Endothelial cell of umbilical vein (primary cell): ENCODE data around the gene EPHB6. TPM values are rescaled to one million over a fixed set of nuclear protein-coding genes. Genes with fewer than 3 reads are reported as not detected.

Source experiments
- BruUV-seq: library from RNA; stranded (reverse); fragments of 400-500 nt; replicated peaks from 2 replicates; lab custom pipeline; 2021; lab: Mats Ljungman, UMichigan
- CTCF ChIA-PET: fragments of 300-600, 350-600 bp; sonication (Branson Sonifier 250); formaldehyde crosslinking; loops from one replicate; lab custom pipeline; 2021; ENCODE audit warnings: antibody characterized with exemption, inconsistent platforms; lab: Charles Lee
- POLR2A ChIA-PET: fragments of 300-600, 350-600 bp; sonication (Branson Sonifier 250); formaldehyde crosslinking; loops from one replicate; lab custom pipeline; 2021; ENCODE audit warnings: antibody characterized with exemption, inconsistent platforms; lab: Charles Lee
- DNase-seq: peaks from one replicate; pipeline ENCODE4 v3.0.0-alpha.2; 2011; ENCODE audit warnings: low read depth, low spot score
- FAIRE-seq: peaks from 2 replicates; lab custom pipeline; 2011; peaks lifted over from hg19 to GRCh38; lab: Jason Lieb, UNC
- H2AFZ ChIP-seq: 2 replicates; pipeline ENCODE4 v1.6.0; 2012; ENCODE audit warnings: low read depth, low read length, control low read depth, inconsistent platforms
- H3K27ac ChIP-seq: 2 replicates; pipeline ENCODE4 v1.5.1; 2011; ENCODE audit warnings: low read depth, mild to moderate bottlenecking, control low read depth, low read length, moderate library complexity; ENCODE audit not compliant: insufficient read depth
- H3K27me3 ChIP-seq, 2 experiments: 2 replicates each; pipeline versions ENCODE4 v1.6.0 to v1.6.1; 2011; ENCODE audit warnings: low read length in 2 of 2, mixed read lengths in 1 of 2; ENCODE audit not compliant: control insufficient read depth in 2 of 2, insufficient read depth in 2 of 2
- H3K36me3 ChIP-seq, 2 experiments: 2 replicates in 1 of 2; 3 replicates in 1 of 2; pipeline ENCODE4 v1.5.1; 2011; ENCODE audit warnings: low read length in 2 of 2, mild to moderate bottlenecking in 1 of 2, moderate library complexity in 1 of 2; ENCODE audit not compliant: control insufficient read depth in 2 of 2, insufficient read depth in 2 of 2; ENCODE audit errors: extremely low read depth in 1 of 2
- H3K4me1 ChIP-seq: 3 replicates; pipeline ENCODE4 v1.5.1; 2011; ENCODE audit warnings: mild to moderate bottlenecking, low read length; ENCODE audit not compliant: control insufficient read depth, insufficient read depth; ENCODE audit errors: extremely low read depth
- H3K4me2 ChIP-seq: 2 replicates; pipeline ENCODE4 v1.6.1; 2011; ENCODE audit warnings: low read length, control low read depth, mixed read lengths; ENCODE audit not compliant: insufficient read depth
- H3K4me3 ChIP-seq, 3 experiments: fragments of 200-600 bp in 1 of 3; sonication (generic), shearing (Covaris generic) in 1 of 3; replicated peaks in 1 of 3; 2 replicates each; pipeline ENCODE4 v1.5.1; 2011 to 2016; ENCODE audit warnings: control low read depth in 3 of 3, low read length in 3 of 3, mild to moderate bottlenecking in 2 of 3, inconsistent platforms in 1 of 3, low read depth in 1 of 3, moderate library complexity in 1 of 3; ENCODE audit not compliant: insufficient read depth in 1 of 3
- H3K79me2 ChIP-seq: 2 replicates; pipeline ENCODE4 v1.6.0; 2012; ENCODE audit warnings: low read length, inconsistent platforms; ENCODE audit not compliant: control insufficient read depth, insufficient read depth
- H3K9ac ChIP-seq: replicated peaks from 2 replicates; pipeline ENCODE3; 2011; ENCODE audit warnings: low read length, control low read depth; ENCODE audit not compliant: insufficient read depth; ENCODE audit errors: extremely low read depth
- H3K9me1 ChIP-seq: replicated peaks from 3 replicates; pipeline ENCODE4 v1.6.0; 2011; ENCODE audit warnings: mild to moderate bottlenecking, low read length; ENCODE audit not compliant: control insufficient read depth, insufficient read depth; ENCODE audit errors: extremely low read depth
- H3K9me3 ChIP-seq: replicated peaks from 2 replicates; pipeline ENCODE4 v1.5.1; 2012; ENCODE audit warnings: low read length, inconsistent platforms; ENCODE audit not compliant: control insufficient read depth, insufficient read depth
- H4K20me1 ChIP-seq: replicated peaks from 2 replicates; pipeline ENCODE3; 2011; ENCODE audit warnings: mild to moderate bottlenecking, low read length; ENCODE audit not compliant: control insufficient read depth, insufficient read depth; ENCODE audit errors: extremely low read depth
- CTCF ChIP-seq, 2 donors: IDR thresholded peaks; 1 replicate in 1 of 2; 2 replicates in 1 of 2; pipeline ENCODE4 v1.5.1; 2011; ENCODE audit warnings: low read length in 2 of 2, mild to moderate bottlenecking in 2 of 2, moderate library complexity in 2 of 2, control low read depth in 1 of 2, inconsistent platforms in 1 of 2, low read depth in 1 of 2; ENCODE audit not compliant: insufficient read depth in 1 of 2; ENCODE audit errors: extremely low read depth in 1 of 2
- EZH2 ChIP-seq: IDR thresholded peaks from 2 replicates; pipeline ENCODE4 v1.6.1; 2012; ENCODE audit warnings: borderline replicate concordance, low read depth, mild to moderate bottlenecking, moderate library complexity, low read length, inconsistent platforms; ENCODE audit not compliant: severe bottlenecking
- FOS ChIP-seq: IDR thresholded peaks from 2 replicates; pipeline ENCODE4 v1.6.1; 2011; ENCODE audit warnings: mild to moderate bottlenecking, low read length, moderate library complexity, borderline replicate concordance; ENCODE audit not compliant: insufficient read depth
- GATA2 ChIP-seq: IDR thresholded peaks from 2 replicates; pipeline ENCODE4 v1.7.0; 2011; ENCODE audit warnings: low read depth, mild to moderate bottlenecking, moderate library complexity, mixed read lengths, low read length; ENCODE audit not compliant: insufficient read length, insufficient read depth
- JUN ChIP-seq: IDR thresholded peaks from 2 replicates; pipeline ENCODE4 v1.6.1; 2011; ENCODE audit warnings: borderline replicate concordance, low read depth; ENCODE audit not compliant: insufficient read length, insufficient read depth
- MAX ChIP-seq: IDR thresholded peaks from 2 replicates; pipeline ENCODE4 v1.6.1; 2011; ENCODE audit not compliant: insufficient read depth, insufficient read length
- MYC ChIP-seq: IDR thresholded peaks from one replicate; pipeline ENCODE4 v1.6.1; 2011; ENCODE audit warnings: mild to moderate bottlenecking, low read depth, low read length
- POLR2A ChIP-seq: IDR thresholded peaks from 2 replicates; pipeline ENCODE4 v1.6.1; 2012; ENCODE audit warnings: low read depth, mild to moderate bottlenecking, control low read depth, low read length
- POLR2AphosphoS5 ChIP-seq: IDR thresholded peaks from 2 replicates; pipeline ENCODE4 v1.6.1; 2012; ENCODE audit warnings: low read depth, mild to moderate bottlenecking, control low read depth, low read length, moderate library complexity; ENCODE audit not compliant: insufficient read depth
- dilution Hi-C: fragments of 300-500 bp; cut with MboI; formaldehyde crosslinking; loops from one replicate; pipeline ENCODE4 v1.15.0; 2019; ENCODE audit warnings: low sequenced_read_pairs; ENCODE audit not compliant: extremely low pct_ligation_motif_present
- intact Hi-C: fragments of 100-400 bp; cut with micrococcal nuclease; formaldehyde crosslinking; loops from one replicate; pipeline ENCODE4 v1.10.0; 2022
- polyA plus RNA-seq, 4 experiments: library from polyadenylated mRNA; depleted of rRNA in 3 of 4; stranded (reverse) in 3 of 4; unstranded in 1 of 4; fragments of >200 nt; gene quantifications; 2 replicates each; pipeline versions ENCODE4 v1.2.1 to v1.2.3, GENCODE V29; 2011 to 2012; ENCODE audit warnings: missing spikeins in 1 of 4
- total RNA-seq: library from RNA; stranded (reverse); gene quantifications from 2 replicates; pipeline ENCODE4 v1.2.3, GENCODE V29; 2021

EPHB6 gene
- total and polyA plus RNA-seq, 2 donors (not counting 3 experiments of a cell fraction or from before 2014, with no cell fraction given) = 0.86 to 2.9 TPM

- TF ChIP-seq JUN = no peak
- no peaks in the 10 kb centered on the region for H3K9me3 ChIP-seq
These were observed 38.1 kb downstream of the EPHB6 start for GRCh38 chr7:142892951-142893350.

GRCh38 chr7:142894112-142894984 is 39.5 kb downstream of the EPHB6 start:
- Histone ChIP-seq H2AFZ (no peak overlapping the region), H3K27ac (no peak overlapping the region), H3K79me2 (no peaks in the 10 kb centered on the region), H3K4me2 (no peak overlapping the region), H3K27me3 (peaks cover 0 to 2% of the 10 kb centered on the region in 2 experiments), H3K9me1 (no peaks in the 10 kb centered on the region), H4K20me1 (no peaks in the 10 kb centered on the region), H3K9ac (no peak overlapping the region), H3K36me3 (no peaks in the 10 kb centered on the region), H3K4me1 (no peaks in the 10 kb centered on the region), H3K4me3 (no peak overlapping the region), H3K9me3 (no peaks in the 10 kb centered on the region)
- DNase-seq (no peak), FAIRE-seq (no peak)
- CTCF ChIA-PET = interaction anchor here (1.0 to 1.4 kb wide), 4 partner anchors 9 to 321 kb away, joined by 3 to 10 read pairs (median 4); no protein-coding TSS in a partner anchor
- no TSS peak for BruUV-seq
- POLR2A ChIA-PET = no interaction called here
- intact Hi-C loops (no loop called here), dilution Hi-C loops (no loop called here)
- no peak for TF ChIP-seq POLR2A
- no peak for TF ChIP-seq MAX
- no peak for TF ChIP-seq JUN
- TF ChIP-seq CTCF (IDR thresholded peaks at IDR 0.05; ENCODE audit: extremely low read depth in 1 of 2, insufficient read depth in 1 of 2, low read depth in 1 of 2, low read length in 2 of 2) = no peak
- TF ChIP-seq MYC = no peak
- TF ChIP-seq EZH2 = no peak
- TF ChIP-seq POLR2AphosphoS5 = no peak
- TF ChIP-seq FOS = no peak
- TF ChIP-seq GATA2 = no peak

More at GRCh38 chr7:142892951-142893350, 38.1 kb downstream of the EPHB6 start:
- Histone ChIP-seq H3K27me3 (peaks cover 0 to 2% of the 10 kb centered on the region in 2 experiments), H4K20me1 (no peaks in the 10 kb centered on the region), H3K4me1 (no peaks in the 10 kb centered on the region), H2AFZ (no peak overlapping the region), H3K4me2 (no peak overlapping the region), H3K79me2 (no peaks in the 10 kb centered on the region), H3K9me1 (no peaks in the 10 kb centered on the region), H3K9ac (no peak overlapping the region), H3K27ac (no peak overlapping the region), H3K36me3 (no peaks in the 10 kb centered on the region), H3K4me3 (no peak overlapping the region)
- dilution Hi-C loops = no loop called here
- no TSS peak for BruUV-seq
- DNase-seq = no peak
- intact Hi-C loops = no loop called here
- no peak for FAIRE-seq
- POLR2A ChIA-PET = no interaction called here
- CTCF ChIA-PET = interaction anchor here (1.2 kb wide), 1 partner anchor 12 kb away, joined by 4 read pairs; no protein-coding TSS in a partner anchor
